GM21717 (cell line): ENCODE results near the gene ARL8A.
"Not testable (repeated sequence)": the region's sequence is repeated elsewhere in the genome, so short reads cannot be mapped to it uniquely, and the experiment has no call there.

ENCODE experiments used
- ATAC-seq: cut with Tn5 transposase; IDR thresholded peaks from one replicate; pipeline ENCODE4 v1.9.1; 2021; ENCODE audit warnings: mild to moderate bottlenecking, moderate library complexity; ENCODE audit not compliant: unreplicated experiment

The ARL8A gene

DNA sequence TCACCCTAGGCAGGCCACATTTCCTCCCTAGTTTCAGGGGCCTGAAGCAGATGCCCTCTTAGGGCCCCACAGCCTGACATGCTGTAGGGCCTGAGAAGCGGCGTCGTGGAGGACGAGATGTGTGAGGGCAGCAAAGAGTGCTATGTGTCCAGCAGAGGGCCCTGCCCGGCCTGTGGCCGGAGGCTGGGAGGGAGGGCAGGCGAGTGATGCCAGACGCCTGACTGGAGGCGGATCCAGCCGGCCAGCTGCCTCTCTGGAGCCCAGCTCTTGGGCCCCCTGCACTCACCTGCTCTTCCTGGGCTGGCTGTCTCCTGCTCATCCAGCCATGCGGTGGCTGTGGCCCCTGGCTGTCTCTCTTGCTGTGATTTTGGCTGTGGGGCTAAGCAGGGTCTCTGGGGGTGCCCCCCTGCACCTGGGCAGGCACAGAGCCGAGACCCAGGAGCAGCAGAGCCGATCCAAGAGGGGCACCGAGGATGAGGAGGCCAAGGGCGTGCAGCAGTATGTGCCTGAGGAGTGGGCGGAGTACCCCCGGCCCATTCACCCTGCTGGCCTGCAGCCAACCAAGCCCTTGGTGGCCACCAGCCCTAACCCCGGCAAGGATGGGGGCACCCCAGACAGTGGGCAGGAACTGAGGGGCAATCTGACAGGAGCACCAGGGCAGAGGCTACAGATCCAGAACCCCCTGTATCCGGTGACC, 21.8 kb downstream of the ARL8A start, which contains the start of gene GPR37L1:
GPR37L1 (plus strand) TSS at position 279 of the 697 bp plus-strand sequence; CDS start at position 326, 47 bp downstream.
- ATAC-seq: no peak

DNA sequence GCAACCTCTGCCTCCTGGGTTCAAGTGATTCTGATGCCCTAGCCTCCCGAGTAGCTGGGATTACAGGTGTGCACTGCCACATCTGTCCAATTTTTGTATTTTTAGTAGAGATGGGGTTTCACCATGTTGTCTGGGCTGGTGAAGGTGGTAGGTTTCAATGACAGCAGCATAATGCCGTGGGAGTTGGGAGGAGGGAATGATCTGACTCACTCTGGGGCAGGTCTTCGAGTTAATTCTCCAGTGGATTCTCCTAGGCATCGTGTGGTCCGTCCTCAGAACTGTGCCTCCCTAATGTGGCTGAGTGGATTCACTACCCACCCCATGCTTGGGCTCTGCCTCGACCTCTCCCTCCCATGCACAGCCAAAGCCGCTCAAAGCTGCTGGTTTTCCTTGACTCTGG, 23.5 kb downstream of the ARL8A start:
- ATAC-seq: no peak

DNA sequence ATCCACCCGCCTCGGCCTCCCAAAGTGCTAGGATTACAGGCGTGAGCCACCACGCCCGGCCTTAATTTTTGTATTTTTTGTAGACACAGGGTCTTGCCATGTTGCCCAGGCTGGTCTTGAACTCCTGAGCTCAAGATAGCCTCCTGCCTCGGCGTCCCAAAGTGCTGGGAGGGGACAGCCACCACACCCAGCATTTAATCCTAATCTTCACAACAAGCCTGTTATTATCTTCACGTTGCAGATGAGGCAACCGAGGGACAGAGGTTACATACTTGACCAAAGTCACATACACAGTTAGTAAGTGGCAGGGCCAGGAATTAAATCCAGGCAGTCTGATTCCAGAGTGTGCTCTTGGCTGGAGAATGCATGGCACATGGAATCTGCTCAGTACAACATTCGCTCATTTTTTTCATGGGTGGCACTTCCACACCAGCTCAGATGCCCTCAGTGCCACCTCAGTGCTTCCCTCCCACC, 26.6 kb downstream of the ARL8A start:
- no peak for ATAC-seq

DNA sequence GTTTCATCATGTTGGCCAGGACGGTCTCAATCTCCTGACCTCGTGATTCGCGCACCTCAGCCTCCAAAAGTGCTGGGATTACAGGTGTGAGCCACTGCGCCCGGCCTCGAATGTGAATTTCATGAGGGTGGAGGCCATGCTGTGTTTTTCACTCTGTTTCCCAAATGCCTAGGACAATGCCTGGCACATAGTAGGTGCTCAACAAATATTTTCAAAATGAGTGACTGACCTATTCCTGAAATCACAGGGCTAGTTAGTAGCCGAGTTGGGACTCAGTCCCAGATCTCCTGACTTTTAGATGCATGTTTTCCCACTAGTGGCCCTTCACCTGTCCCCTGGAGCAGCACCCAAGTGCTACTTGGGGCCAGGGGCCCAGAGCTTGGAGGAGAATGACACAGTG, 28.2 kb downstream of the ARL8A start:
- ATAC-seq: no peak

DNA sequence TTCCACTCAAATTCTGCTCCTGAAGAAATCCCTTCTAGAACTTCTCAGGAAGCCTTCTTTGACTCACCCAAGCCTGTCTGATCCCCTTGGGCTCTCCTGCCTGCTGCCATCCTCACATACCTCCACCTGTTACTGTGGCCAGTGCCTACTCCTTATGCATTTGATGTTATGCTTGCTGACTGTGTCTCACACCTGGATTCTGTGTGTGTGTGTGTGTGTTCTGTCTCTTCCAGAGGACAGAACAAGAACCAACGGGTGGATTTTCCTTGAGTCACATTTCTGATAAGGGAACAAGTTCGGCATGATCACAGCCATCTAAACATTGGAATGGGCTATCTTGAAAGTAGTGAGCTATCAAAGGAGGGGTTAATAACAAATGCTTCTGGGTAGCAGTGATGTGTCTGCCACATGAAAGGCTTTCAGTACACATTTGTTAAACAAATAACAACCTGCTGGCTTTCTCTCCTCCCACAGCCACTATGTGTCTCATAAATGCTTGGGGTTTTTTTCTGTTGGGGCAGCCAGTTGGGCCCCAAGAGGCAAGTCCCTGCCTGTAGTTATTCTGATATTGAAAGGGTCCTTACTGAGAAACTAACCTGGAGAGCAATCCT, 30.7 kb downstream of the ARL8A start:
- no peak for ATAC-seq

DNA sequence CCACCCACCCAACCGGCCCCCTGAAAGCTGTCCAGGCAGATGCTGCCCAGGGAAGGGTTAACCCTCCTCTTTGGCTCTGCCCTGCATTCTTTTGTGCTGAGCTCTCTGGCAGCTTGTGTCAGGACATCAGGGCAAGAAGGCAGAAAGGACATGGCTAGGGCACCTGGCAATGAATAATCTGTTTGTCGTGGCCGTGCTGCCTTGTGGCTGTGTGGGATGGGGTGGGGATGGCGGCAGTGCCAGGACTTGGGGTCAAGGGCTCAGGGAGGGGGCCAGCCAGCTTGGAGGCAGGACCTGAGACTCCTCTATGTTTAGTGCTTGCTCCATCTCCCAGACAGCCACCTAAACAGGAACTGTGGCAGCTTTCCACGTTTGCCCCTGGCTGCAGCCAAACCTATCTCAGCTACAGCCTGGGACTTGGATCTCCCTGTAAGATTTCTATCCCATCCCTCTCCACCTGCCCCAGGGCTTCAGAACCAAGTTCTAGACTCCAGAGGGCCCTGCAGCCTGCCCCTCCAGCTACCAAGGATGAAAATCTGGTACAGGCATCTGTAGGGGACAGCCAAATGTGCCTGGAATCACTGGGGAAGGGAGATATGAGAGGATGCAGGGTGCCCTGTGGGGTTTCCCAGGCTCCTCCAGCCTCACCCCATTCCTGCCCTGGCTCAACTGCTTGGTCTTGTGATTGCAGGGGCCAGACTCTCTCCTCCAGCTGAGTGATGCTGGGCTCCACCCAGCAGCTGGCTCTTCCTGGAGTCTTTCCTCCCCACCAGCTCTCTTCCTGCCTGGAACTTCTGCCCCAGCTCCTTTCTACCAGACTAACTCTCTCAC, 31.5 kb downstream of the ARL8A start:
- ATAC-seq: no peak

DNA sequence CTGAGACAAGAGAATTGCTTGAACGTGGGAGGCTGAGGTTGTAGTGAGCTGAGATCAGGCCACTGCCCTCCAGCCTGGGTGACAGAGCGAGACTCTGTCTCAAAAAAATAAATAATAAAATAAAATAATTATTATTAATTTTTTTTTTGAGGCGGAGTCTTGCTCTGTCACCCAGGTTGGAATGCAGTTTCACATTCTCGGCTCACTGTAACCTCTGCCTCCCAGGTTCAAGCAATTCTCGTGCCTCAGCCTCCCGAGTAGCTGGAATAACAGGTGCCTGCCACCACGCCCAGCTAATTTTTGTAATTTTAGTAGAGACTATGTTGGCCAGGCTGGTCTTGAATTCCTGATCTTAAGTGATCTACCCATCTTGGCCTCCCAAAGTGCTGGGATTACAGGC, 32.9 kb downstream of the ARL8A start:
- ATAC-seq: not testable (repeated sequence)

DNA sequence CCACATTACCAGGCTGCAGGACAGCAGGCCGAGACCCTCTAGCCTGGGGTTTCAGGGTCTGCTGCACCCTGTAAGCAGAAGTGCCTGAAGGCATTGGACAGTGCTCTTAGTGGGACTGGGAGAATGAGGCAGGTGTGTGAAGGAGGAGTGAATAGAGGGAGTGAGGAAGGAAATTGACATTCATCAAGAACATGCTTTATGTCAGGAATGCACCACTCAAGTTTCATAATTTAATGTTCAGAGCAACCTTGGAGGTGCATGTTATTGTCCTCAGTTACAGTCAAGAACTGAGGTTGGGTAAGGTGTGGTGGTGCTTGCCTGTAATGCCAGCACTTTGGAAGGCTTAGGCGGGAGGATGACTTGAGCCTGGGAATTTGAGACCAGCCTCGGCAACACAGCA, 33.6 kb downstream of the ARL8A start:
- no peak for ATAC-seq

DNA sequence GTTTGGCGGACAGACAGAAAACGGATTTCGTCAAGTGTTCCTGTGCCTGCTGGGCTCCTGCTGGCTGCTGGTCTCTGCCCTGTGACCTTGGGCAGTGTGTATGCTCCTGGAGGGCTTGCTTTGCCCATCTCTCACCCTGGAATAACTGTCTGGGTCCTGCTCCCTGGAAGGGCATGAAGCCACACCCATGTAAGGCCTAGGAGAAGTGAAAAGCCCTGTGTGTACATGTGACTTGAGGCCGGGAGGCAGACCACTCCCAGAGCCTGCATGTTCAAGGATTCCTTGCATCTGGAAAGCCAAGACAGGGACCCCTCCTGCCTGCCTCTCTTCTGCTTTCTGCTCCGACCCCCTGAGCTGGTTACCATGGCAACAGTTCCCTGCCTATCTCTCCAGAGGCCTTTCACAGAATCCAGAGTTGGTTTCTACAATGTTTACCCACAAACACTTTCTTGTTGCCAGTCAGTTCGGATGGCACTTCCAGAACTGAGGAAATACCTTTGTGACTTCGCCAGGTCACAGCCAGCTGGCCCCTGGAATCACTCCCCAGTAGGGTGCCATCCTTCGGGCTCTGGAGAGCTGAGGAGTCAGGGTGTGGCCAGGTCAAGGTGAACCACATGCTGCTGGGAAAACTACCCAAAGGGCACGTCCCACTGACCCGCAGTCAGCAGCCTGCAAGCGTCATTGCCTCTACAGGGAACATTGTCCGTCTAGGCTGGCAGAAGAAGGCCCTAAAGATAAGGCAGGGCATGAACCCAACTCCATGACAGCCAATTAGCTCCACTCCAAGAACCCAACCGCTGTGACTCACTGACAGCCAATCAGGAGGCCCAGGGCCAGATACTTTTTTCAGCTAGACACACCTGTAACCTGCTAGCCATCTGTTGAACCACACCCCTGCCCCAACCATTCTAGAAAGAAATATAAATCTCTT, 36.5 kb downstream of the ARL8A start:
- ATAC-seq: no peak

DNA sequence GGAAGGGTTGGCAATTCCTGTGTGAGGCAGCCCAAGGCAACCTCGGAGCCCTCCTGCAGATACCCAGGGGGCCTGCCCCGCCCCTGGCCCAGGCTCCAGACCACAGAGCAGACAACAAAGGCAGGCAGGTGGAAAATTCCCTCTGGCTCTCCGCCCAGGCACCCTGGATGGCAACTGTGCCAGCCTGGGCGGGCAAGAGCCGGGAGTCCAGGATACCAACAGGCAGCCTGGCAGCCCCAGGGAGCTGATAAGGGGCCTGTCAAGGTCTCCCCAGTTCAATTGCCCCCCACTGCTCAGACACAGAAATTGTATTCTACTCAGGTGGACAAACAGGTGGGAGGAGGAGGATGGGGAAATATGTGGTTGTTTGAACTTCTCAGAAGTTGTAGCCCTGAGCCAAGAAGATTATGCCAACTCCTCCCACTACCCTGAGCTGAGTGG, 37.2 kb downstream of the ARL8A start:
- no peak for ATAC-seq

DNA sequence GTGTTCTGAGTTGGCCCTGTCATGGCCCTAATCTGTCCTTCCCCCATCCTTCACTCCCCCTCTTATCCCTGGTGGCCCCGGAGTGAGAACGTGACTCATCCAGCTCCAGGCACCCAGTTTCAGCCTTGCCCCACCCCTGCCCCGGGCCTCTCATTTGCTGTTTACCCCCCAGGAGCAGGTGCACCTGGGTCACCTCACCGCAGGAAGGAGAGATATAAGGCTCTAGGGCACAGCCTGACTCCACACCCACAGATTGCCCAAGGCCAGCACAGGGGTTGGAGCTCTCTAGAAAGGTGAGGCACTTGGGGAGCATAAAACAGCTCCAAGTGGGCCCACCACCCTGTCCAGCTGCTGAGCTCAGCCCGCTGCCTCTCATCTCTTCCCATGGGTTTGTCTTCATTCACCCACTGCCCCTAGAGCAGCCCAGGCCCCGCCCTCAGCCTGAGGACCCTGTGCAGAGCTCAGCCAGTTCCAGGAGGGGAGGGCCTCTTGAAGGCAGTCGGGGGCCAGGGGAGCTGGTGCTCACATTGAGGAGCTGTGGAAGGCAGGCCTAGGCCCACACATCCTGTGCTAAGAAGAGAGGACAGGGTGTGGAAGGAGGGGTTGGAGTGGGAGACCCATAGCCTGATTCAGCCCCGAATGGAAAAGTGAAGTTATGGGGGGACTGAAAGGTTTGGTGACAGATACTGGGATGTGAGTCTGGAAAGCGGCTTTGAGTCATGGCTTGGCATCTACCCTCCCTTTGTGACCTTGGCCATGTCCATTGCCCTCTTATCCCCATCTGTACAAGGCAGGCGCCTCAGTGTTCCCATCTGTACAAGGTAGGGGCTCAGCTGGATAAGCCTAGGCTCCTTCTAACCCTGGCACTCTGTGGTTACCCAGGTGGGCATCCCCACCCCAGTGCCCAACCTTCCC, 37.9 kb downstream of the ARL8A start:
- no peak for ATAC-seq

DNA sequence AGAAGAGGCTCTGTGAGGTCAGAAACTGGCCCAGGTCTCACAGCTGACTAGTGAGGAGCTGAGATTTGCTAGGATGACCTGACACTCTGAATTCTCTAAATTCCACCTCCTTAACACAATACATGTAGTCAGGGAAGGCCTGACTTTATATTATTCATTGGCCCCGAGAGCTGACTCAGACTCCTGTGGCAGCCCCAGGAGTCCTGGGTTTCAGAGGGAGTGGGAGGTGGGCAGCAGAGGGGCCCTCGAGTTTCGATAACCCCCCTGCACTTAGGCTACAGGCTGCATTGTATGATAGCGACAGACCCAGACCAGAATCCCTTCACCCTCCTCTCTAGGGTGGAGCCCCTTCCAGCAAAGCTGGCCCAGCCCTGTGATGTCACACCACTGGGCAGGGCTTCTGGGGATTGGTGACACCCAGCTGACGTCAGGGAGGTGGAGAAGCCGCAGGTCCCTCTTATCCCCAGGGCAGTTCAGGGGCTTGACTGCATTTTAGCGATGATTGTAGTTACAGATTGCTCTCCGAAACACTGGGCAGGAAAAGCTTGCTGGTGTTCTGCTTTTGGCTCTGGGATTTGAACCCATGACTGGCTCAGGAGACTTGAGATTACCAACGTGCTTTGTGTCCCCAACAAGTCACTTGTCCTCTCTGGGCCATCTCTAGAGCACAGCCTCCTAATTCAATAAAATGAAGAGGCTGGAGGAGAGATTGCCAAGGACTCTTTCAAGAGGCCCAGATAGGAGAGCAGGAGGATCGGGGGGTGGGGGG, 38.8 kb downstream of the ARL8A start:
- no peak for ATAC-seq

DNA sequence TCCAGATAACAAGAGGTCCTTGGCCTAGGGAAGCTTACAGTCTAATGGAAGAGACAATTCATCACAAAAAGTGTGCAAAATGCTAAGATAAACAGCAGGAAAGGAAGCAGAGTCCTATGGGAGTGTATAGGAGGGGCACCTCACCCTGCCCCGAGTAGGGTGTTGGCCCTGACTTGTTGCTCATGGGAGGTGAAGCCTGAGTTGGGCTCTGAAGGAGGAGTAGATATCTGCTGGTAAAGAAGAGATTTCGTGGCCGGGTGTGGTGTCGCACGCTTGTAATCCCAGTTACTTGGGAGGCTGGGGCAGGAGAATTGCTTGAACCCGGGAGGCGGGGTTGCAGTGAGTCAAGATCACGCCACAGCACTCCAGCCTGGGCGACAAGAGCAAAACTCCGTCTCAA, 40.5 kb downstream of the ARL8A start:
- ATAC-seq: no peak

DNA sequence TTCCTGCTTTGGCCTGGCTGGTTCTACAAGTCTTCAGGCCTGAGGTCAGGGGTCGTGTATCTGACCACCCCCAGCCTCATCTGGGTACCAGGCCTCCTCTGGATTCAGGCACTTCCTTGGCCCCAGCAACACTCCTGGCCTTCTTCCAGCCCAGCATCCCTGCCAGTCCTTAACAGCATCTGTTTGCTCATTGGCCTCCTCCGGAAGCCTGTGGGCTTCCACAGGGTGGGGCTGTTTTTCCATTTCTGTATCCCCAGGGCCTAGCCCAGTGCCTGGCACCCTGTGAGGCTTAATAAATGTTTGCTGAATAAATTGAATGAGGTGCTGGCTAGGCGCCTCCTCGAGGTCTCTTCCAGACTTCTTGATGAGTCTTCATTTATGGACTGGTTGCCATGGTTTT, 43.4 kb downstream of the ARL8A start:
- no peak for ATAC-seq

DNA sequence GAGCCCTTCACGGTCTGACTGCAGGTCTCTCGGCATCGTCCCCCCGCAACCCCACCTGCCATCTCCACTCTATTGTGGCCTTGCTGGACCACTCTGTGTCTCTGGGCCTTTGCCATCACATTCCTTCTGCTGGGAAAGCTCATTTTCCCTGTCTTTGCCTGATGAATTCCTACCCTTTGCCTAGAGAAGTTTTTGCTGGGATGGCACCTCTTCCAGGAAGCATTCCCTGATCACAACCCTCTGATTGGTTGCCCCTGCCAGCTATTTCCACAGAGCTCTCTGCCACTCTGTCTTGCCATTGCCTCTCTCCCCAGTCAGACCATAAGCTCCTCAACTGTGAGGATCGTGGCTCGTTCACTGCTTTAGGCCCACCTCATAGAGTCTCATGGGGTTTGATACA, 50.7 kb downstream of the ARL8A start:
- no peak for ATAC-seq

DNA sequence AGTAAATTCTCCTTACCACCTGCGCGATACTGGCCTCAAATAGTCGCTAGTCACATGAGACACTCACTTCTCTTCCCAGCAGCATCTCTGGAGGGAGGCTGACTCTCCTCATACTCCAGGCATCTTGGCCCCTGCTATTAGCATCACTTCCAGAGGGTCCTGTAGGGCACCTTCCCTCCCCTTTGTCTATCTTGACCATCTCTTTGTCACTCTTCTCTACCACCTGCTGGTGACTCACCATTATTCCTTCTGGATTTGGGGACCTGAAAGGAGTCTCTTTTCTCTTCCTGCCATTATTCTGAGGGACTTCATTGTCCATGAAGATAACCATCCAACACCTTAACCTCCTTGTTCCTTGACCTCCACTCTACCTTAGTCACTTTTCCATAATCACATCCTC, 53.5 kb downstream of the ARL8A start:
- ATAC-seq: no peak

DNA sequence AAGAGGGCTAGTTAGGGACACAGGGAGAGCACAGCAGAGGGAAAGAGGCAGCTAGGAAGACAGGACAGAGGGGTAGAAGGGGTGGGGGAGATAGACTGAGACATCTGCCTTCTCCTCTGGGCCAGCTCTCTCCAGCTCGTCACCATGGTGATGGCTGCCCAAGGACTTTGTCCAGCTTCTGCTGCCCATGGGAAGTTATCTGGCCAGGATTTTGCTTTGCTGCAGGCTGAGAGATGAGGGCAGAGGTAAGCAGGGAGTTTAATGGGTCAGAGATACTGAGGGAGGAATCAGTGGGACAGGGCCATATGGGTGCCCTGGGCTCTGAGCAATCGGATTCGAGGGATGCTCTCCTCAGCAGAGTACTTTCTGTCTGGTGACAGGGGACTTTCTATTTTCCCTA, 56.3 kb downstream of the ARL8A start:
- ATAC-seq: no peak

DNA sequence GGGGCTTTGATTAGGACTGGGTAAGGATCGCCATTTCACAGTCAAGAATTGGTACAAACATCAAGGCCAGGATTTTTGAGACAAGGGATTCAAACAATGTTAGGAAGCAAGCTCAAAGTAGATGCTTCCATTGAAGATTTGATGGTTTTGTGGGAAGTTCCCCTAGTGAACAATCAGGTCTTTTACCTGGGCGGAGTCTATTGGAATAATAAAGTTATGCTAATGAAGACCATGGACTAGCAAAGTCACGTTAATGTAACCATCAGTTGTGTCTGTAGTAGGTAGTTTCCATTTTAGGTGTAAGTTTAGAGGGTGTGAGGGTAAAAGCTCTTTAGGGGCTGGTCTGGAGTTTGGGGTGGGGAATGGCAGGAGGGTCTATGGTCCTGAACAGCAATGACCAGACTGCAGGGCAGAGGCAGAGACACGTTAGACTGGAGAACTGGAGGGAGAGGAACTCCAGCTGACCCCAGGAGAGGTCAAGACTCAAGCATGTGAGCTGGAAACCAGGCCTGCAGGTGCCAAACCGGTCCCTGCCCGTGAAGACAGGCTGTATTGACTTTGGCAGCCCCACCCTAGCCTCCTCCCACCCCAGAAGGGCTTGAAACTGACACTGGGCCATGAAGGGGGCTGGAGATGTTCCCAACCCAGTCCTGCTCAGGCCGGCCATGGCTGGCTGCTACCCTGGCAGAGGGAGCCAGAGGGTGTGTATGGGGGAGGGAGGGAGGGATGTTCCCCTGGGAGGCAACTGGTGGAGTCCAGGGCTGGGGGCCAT, 57.8 kb downstream of the ARL8A start:
- no peak for ATAC-seq
